Neural cell (in vitro differentiated cells): ENCODE measurements around the gene CHST11.

Experiments used
- CTCF ChIP-seq: fragments of 450-650 bp; IDR thresholded peaks from 2 replicates; pipeline ENCODE4 v1.5.1; 2014; ENCODE audit warnings: antibody characterized with exemption, mild to moderate bottlenecking, moderate library complexity; ENCODE audit not compliant: poor library complexity, severe bottlenecking
- EP300 ChIP-seq: fragments of 450-650 bp; conservative IDR thresholded peaks from 2 replicates; pipeline ENCODE4 v1.6.1; 2014; ENCODE audit warnings: antibody characterized with exemption, mild to moderate bottlenecking, moderate library complexity; ENCODE audit not compliant: poor library complexity, severe bottlenecking
- EZH2 ChIP-seq: fragments of 200-600, 300-800 bp; shearing (Covaris generic), sonication (generic); IDR thresholded peaks from 2 replicates; pipeline ENCODE4 v1.6.1; 2014; ENCODE audit warnings: antibody characterized with exemption, low read length, borderline replicate concordance, mild to moderate bottlenecking; ENCODE audit not compliant: insufficient read depth, poor library complexity, severe bottlenecking
- POLR2AphosphoS5 ChIP-seq: IDR thresholded peaks from 2 replicates; pipeline ENCODE4 v1.6.1; 2012

DNA sequence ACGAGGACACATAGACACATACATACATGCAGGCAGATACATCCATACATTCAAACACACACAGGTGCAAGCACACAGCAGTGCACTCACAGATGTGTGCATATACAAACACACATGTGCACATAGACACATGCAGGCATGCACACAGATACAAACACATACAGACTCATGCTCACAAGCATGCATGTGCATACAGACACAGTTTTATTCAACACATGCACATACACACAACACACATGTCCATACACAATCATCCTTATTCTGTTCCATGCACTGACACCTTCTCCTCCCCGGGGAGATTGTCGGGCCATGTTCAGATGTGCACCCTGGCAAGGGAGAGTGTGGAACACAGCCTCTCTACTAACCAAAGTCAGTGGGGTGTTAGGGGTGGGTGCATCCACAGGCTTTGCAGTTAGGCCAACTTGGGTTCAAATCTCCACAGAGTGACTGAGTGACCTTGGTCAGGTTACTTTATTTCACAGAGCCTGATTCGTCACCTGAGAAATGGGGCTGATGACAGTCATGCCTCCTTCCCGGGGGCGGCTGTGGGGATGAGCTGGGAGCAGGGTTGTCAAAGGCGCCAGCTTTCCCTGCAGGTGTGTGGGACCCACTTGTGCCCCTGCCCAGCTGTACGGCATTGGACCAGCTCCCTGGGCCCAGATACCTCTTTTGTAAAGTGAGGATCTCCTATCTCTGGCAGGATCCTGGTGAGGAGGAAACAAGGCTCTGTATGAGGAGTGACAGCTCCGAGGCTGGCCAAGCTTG, 251.2 kb downstream of the CHST11 start:
- TF ChIP-seq CTCF (no peak), EZH2 (no peak), POLR2AphosphoS5 (no peak), EP300 (no peak)
